K562 (cell line): Measurements from ENCODE around the gene RSPH1. TPM values are rescaled to one million over a fixed set of nuclear protein-coding genes. Genes with fewer than 3 reads are reported as not detected.

Experiments used
- ELF1 ChIP-seq: fragments of 200-800 bp; sonication (Bioruptor generic); IDR thresholded peaks from 2 replicates; pipeline ENCODE4 v1.6.1; 2016; ENCODE audit warnings: missing genetic modification characterization, missing compliant biosample characterization
- NFXL1 ChIP-seq: fragments of 450-650 bp; formaldehyde crosslinking; IDR thresholded peaks from 2 replicates; pipeline ENCODE4 v1.4.0; 2021; ENCODE audit warnings: mild to moderate bottlenecking
- NR3C1 ChIP-seq: sonication (generic); formaldehyde crosslinking; IDR thresholded peaks from 2 replicates; pipeline ENCODE4 v1.8.1; 2022; ENCODE audit warnings: missing genetic modification reagents
- POLR2B ChIP-seq: fragments of 450-650 bp; IDR thresholded peaks from 2 replicates; pipeline ENCODE4 v1.6.1; 2018; ENCODE audit warnings: low read depth; ENCODE audit not compliant: partially characterized antibody
- RBM25 ChIP-seq: fragments of 200-400 bp; formaldehyde crosslinking; IDR thresholded peaks from 2 replicates; pipeline ENCODE4 v1.6.1; 2018; ENCODE audit warnings: low read length, low read depth, moderate library complexity; ENCODE audit not compliant: severe bottlenecking
- TSHZ1 ChIP-seq: fragments of 250-450 bp; sonication (Bioruptor Pico); IDR thresholded peaks from 2 replicates; pipeline ENCODE4 v1.4.0; 2020; ENCODE audit warnings: mild to moderate bottlenecking, moderate library complexity
- ZNF449 ChIP-seq: fragments of 250-450 bp; sonication (Bioruptor Pico); IDR thresholded peaks from 2 replicates; pipeline ENCODE4 v1.8.0; 2022; ENCODE audit warnings: moderate library complexity, mild to moderate bottlenecking, inconsistent platforms
- ZNF609 ChIP-seq: sonication (generic); formaldehyde crosslinking; IDR thresholded peaks from 2 replicates; pipeline ENCODE4 v1.8.1; 2023; ENCODE audit warnings: missing genetic modification reagents, mild to moderate bottlenecking, borderline replicate concordance
- polyA plus RNA-seq, 8 experiments: library from polyadenylated mRNA; depleted of rRNA in 4 of 8; stranded (reverse) in 5 of 8; unstranded in 3 of 8; fragments of >200 nt; fragmentation: Nextera tagmentation in 2 of 8; fragmentation: Illumina TruSeq in 1 of 8; extraction: Ambion mirVana in 2 of 8; extraction: Trizol in 1 of 8; gene quantifications; 2 replicates each; pipeline versions ENCODE4 v1.2.1 to v1.2.3, GENCODE V29; 2011 to 2014; ENCODE audit warnings: inconsistent platforms in 1 of 8, missing spikeins in 1 of 8
- total RNA-seq, 7 experiments: library from RNA; depleted of rRNA in 6 of 7; stranded (reverse); fragments of >200 nt in 6 of 7; fragmentation: Illumina TruSeq in 2 of 7; extraction: Trizol in 2 of 7; gene quantifications; 2 replicates each; pipeline versions ENCODE4 v1.2.1 to v1.2.3, GENCODE V29; 2011 to 2021; ENCODE audit warnings: low replicate concordance in 1 of 7

Gene RSPH1
- total and polyA plus RNA-seq, 9 of the 15 experiments (the other 6 are each of a cell fraction or from before 2014, with no cell fraction given), result 0.17 TPM; not detected in 8

GRCh38 chr21:42513985-42514882 lies 18.2 kb upstream of the RSPH1 start (continued):
- TF ChIP-seq ZNF609 (CRISPR knock-in tag) (no peak), ZNF449 (CRISPR knock-in tag) (no peak), RBM25 (no peak), ELF1 (tag) (peak; percentile 55), NR3C1 (CRISPR knock-in tag) (no peak), POLR2B (no peak), NFXL1 (no peak), TSHZ1 (CRISPR knock-in tag) (no peak)
